GM12864 (cell line): ENCODE data around the gene RUVBL2.
A peak's percentile ranks its signal among the peaks of the same experiment; 100 is the strongest.

Source experiments
- DNase-seq: peaks from one replicate; pipeline ENCODE4 v3.0.0-alpha.2; 2011; ENCODE audit warnings: low read depth
- H3K4me3 ChIP-seq: 2 replicates; pipeline ENCODE4 v1.5.1; 2011; ENCODE audit warnings: mild to moderate bottlenecking, low read depth, low read length, control low read depth
- TF ChIP-seq, protein P1 (sequence below): IDR thresholded peaks from 2 replicates; pipeline ENCODE4 v1.5.1; 2011; ENCODE audit warnings: low read depth, mild to moderate bottlenecking, moderate library complexity, low read length, control low read depth, inconsistent platforms; ENCODE audit errors: missing control alignments

The RUVBL2 gene

DNA sequence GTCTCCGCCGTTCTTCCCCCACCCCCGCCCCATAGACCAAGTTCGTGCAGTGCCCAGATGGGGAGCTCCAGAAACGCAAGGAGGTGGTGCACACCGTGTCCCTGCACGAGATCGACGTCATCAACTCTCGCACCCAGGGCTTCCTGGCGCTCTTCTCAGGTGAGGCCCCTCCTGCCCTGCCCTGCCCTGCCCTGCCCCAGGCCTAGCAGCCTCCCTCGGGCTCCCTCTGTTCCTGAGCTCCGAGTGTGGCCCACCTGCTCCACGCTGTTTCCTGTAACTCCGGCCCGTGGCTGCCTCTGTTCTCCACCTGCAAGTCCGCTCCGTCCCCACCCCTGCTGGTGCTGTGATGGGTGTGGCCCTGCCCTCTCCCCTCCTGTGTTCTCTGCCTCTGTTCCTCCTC is 16.8 kb downstream of the RUVBL2 start:
- no peak overlapping the region for H3K4me3 ChIP-seq
- DNase-seq: no peak
- TF ChIP-seq, protein P1, sequence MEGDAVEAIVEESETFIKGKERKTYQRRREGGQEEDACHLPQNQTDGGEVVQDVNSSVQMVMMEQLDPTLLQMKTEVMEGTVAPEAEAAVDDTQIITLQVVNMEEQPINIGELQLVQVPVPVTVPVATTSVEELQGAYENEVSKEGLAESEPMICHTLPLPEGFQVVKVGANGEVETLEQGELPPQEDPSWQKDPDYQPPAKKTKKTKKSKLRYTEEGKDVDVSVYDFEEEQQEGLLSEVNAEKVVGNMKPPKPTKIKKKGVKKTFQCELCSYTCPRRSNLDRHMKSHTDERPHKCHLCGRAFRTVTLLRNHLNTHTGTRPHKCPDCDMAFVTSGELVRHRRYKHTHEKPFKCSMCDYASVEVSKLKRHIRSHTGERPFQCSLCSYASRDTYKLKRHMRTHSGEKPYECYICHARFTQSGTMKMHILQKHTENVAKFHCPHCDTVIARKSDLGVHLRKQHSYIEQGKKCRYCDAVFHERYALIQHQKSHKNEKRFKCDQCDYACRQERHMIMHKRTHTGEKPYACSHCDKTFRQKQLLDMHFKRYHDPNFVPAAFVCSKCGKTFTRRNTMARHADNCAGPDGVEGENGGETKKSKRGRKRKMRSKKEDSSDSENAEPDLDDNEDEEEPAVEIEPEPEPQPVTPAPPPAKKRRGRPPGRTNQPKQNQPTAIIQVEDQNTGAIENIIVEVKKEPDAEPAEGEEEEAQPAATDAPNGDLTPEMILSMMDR: no peak

DNA sequence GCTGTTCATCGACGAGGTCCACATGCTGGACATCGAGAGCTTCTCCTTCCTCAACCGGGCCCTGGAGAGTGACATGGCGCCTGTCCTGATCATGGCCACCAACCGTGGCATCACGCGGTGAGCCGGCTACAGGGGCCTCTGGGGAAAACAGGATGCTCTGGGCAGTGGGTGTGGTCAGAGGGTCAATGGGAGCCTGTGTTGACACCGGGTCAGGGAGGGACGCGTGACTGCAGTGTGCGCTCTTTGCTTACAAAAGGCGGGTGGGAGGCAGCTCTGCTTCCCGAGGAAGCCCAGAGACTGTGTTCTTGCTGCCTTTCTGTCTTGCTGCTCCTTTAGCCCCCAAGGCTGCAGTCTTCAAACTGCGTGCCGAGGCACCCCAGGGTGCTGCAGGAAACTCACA is 17.5 kb downstream of the RUVBL2 start:
- TF ChIP-seq, protein P1: no peak
- no peak for DNase-seq

DNA sequence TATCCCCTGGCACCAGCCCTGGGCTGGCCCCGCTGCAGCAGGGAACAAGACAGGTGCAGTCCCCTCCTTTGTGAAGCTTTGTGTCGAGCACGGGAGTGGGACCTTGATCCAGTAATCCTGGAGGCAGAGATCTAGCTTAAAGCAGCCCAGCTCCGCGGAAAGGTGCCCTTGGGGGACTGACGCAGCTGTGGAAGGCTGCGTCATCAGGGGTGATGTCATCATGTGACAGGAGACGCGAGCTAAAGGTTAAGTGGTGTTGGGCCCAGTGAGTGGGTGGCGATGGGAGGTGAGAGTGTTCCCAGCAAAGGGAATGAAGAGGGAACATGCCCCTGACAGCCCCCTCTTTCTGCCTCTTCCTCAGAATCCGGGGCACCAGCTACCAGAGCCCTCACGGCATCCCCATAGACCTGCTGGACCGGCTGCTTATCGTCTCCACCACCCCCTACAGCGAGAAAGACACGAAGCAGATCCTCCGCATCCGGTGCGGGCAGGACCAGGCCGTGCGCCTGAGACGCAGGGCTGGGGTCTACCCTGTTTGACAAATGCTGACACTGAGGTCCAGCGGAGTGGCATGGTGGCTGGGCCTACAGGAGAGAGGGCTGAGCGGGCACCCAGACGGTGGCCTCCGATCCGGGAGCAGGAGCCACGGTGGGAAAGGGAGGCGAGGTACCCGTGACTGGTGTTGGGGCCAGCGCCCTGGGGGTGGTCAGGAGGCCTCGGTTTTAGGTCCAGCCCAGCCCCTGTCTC is 20.6 kb downstream of the RUVBL2 start:
- H3K4me3 ChIP-seq: no peak overlapping the region
- TF ChIP-seq, protein P1: no peak
- DNase-seq: no peak

More for the DNA sequence above, 17.5 kb downstream of the RUVBL2 start:
- H3K4me3 ChIP-seq: no peak overlapping the region

DNA sequence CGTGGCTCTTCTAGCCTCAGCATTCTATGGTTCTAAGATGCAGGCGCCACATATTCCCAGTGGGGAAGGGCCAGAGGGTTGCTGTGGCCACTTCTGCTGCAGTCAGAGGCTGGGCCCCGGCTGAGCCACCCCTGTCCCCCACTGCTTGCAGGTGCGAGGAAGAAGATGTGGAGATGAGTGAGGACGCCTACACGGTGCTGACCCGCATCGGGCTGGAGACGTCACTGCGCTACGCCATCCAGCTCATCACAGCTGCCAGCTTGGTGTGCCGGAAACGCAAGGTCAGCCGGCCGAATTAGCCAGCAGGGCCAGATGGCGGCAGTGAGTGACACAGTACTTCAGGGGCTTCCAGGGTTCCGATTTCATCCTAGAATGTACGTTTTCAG is 21.2 kb downstream of the RUVBL2 start:
- no peak for DNase-seq
- TF ChIP-seq, protein P1: no peak
- H3K4me3 ChIP-seq: no peak overlapping the region

DNA sequence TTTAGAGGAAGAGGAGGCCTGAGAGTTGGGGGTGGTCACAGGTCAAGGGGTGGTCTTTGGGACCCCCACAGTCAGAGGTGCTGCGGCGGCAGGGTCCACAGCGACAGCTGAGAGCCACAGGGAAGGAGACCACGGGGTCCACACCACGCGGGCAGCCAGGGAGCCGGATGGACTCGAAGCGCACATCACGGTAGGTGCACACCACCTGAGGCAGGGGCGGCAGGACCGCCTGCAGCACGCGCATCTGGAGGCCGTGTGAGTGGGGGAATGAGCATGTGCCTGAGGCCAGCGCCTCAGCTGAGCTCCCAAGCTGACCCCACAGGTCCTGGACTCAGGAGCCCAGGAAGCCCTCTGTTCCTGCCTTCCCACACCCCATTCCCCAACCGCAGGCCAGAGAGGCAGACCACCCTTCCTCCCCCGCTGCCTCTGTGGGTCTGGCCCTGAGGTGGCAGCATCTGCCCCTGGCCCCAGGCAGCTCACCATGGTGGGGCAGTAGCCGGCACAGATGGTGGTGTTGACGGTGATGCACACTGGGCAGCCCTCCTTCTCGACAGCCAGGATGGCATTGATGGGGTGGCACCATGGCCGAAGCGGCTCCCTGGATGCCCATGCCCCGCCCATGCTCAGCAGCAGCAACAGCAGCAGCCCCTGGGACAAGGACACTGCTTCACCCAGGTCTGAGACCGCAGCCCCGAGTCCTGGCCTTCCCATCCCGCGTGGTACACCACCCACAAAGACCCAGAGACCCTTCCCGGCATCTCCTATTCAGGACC is 22.6 kb downstream of the RUVBL2 start:
- no peak overlapping the region for H3K4me3 ChIP-seq
- DNase-seq: no peak
- TF ChIP-seq, protein P1: no peak

DNA sequence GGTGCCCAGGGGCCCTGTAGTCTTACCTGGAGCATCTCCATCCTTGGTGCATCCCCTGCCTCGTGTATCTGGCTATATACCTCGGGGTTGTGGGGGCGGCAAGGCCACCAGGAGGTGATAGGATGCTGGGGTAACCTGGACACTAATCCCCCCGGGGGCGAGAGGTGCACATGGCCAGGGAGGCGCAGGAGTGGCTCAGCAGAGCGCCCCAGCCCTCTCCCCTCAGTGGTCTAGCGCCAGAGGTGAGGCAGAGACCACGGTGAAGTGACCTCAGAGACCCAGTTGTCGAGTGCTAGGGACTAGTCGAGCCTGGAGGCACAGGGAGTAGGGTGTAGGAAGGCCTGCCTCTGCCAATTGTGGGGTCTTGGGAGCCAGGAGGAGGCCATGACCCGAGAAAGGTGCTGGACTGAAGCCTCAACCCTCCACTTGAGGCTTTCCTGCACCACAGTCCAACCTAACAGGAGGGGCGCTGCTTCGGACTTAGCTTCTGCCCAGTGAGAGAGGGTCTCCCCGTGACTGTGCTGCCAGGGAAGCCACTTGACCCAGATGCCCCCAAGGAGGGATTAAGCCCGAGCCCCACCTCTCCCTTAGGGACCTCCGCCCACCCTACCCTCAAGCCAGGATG is 23.5 kb downstream of the RUVBL2 start, which contains the start of gene LHB:
Gene LHB (minus strand): TSS at position 51 of the 625 bp plus-strand sequence. CDS start 10 bp downstream, at position 41.
- no peak for DNase-seq
- H3K4me3 ChIP-seq: peak within 1 kb of the TSS; percentile 44
- TF ChIP-seq, protein P1: no peak
